NCI-H1105 treated with DMSO at 0.1 percent for 48 hours (cell line): Measurements from ENCODE around the gene GLP1R.
A peak's percentile ranks its signal among the peaks of the same experiment; 100 is the strongest.

Experiments used
- DNase-seq: peaks from one replicate; lab custom pipeline; 2025; lab: John Stamatoyannopoulos, UW

The GLP1R gene

GRCh38 chr6:39062014-39062740 is 13.6 kb downstream of the GLP1R start:
- peak; percentile 20 for DNase-seq

GRCh38 chr6:39063526-39063925 is 14.9 kb downstream of the GLP1R start:
- DNase-seq = no peak

GRCh38 chr6:39065561-39065960 is 17.0 kb downstream of the GLP1R start:
- DNase-seq = no peak

GRCh38 chr6:39068391-39068790 is 19.8 kb downstream of the GLP1R start:
- no peak for DNase-seq

- DNase-seq = no peak
Measured at GRCh38 chr6:39072830-39073229, 24.2 kb downstream of the GLP1R start.

GRCh38 chr6:39073471-39074355 is 25.1 kb downstream of the GLP1R start:
- DNase-seq = no peak

GRCh38 chr6:39074486-39074885 is 25.9 kb downstream of the GLP1R start:
- DNase-seq = no peak

GRCh38 chr6:39075010-39075686 is 26.6 kb downstream of the GLP1R start:
- no peak for DNase-seq

GRCh38 chr6:39075807-39076622 is 27.4 kb downstream of the GLP1R start:
- no peak for DNase-seq

- no peak for DNase-seq
Measured at GRCh38 chr6:39076623-39077535, 28.3 kb downstream of the GLP1R start.

GRCh38 chr6:39077882-39078594 is 29.5 kb downstream of the GLP1R start:
- DNase-seq = no peak

GRCh38 chr6:39078695-39079094 is 30.1 kb downstream of the GLP1R start:
- DNase-seq = no peak

GRCh38 chr6:39079197-39080125 is 30.9 kb downstream of the GLP1R start:
- no peak for DNase-seq

- no peak for DNase-seq
Measured at GRCh38 chr6:39080246-39080875, 31.8 kb downstream of the GLP1R start.

- DNase-seq = no peak
Measured at GRCh38 chr6:39082310-39082709, 33.7 kb downstream of the GLP1R start.

- DNase-seq = peak; percentile 73
Measured at GRCh38 chr6:39083231-39083634, 34.7 kb downstream of the GLP1R start.

- no peak for DNase-seq
Measured at GRCh38 chr6:39084506-39084905, 35.9 kb downstream of the GLP1R start.

- no peak for DNase-seq
Measured at GRCh38 chr6:39085129-39085797, 36.7 kb downstream of the GLP1R start.
